Naive thymus-derived CD4-positive, alpha-beta T cell (primary cell): ENCODE measurements around the gene CDH13. TPM values are rescaled to one million over a fixed set of nuclear protein-coding genes. Genes with fewer than 3 reads are reported as not detected.
A peak's percentile ranks its signal among the peaks of the same experiment; 100 is the strongest.

Experiments
- ATAC-seq: fragments of 150-1000 bp; cut with Tn5 transposase; 2 replicates; pipeline ENCODE4 v1.10.0; 2021; ENCODE audit warnings: mild to moderate bottlenecking, moderate library complexity
- CTCF ChIA-PET: fragments of 350-600 bp; sonication (Branson Sonifier 250); formaldehyde crosslinking; loops from one replicate; lab custom pipeline; 2021; ENCODE audit warnings: antibody characterized with exemption; lab: Charles Lee
- POLR2A ChIA-PET: fragments of 350-600 bp; sonication (Branson Sonifier 250); formaldehyde crosslinking; loops from one replicate; lab custom pipeline; 2021; ENCODE audit warnings: antibody characterized with exemption, inconsistent platforms; lab: Charles Lee
- DNase-seq, 9 donors: peaks; one replicate each; pipeline versions ENCODE4 v3.0.0 to v3.0.0-alpha.2; 2020 to 2022; ENCODE audit warnings: mixed read lengths in 1 of 9
- H3K27ac ChIP-seq: one replicate; pipeline ENCODE4 v1.7.0; 2013; ENCODE audit warnings: mild to moderate bottlenecking, low read depth, low read length, moderate library complexity
- H3K27me3 ChIP-seq, 2 donors: one replicate each; pipeline ENCODE4 v1.7.0; 2013; ENCODE audit warnings: low read length in 2 of 2, mild to moderate bottlenecking in 2 of 2, moderate library complexity in 2 of 2; ENCODE audit not compliant: control insufficient read depth in 2 of 2, insufficient read depth in 2 of 2
- H3K36me3 ChIP-seq, 3 experiments: 1 replicate in 2 of 3; 2 replicates in 1 of 3; pipeline ENCODE4 v1.7.0; 2013; ENCODE audit warnings: low read length in 3 of 3, mild to moderate bottlenecking in 3 of 3, moderate library complexity in 1 of 3; ENCODE audit not compliant: insufficient read depth in 3 of 3, control insufficient read depth in 2 of 3
- H3K4me1 ChIP-seq, 2 donors: one replicate each; pipeline ENCODE4 v1.7.0; 2013; ENCODE audit warnings: low read length in 2 of 2, mild to moderate bottlenecking in 2 of 2, moderate library complexity in 1 of 2; ENCODE audit not compliant: control insufficient read depth in 2 of 2, insufficient read depth in 2 of 2
- H3K4me3 ChIP-seq: 2 replicates; pipeline ENCODE4 v1.7.0; 2013; ENCODE audit warnings: mild to moderate bottlenecking, low read length
- H3K9me3 ChIP-seq, 3 experiments: 1 replicate in 2 of 3; 2 replicates in 1 of 3; pipeline ENCODE4 v1.7.0; 2013; ENCODE audit warnings: low read length in 3 of 3; ENCODE audit not compliant: control insufficient read depth in 2 of 3
- H3K27ac Mint-ChIP-seq, 9 donors: one replicate each; pipeline ENCODE4 v1.8.0; 2020 to 2022; ENCODE audit warnings: mixed read lengths in 9 of 9, mild to moderate bottlenecking in 8 of 9, moderate library complexity in 5 of 9, inconsistent platforms in 2 of 9
- H3K27me3 Mint-ChIP-seq, 5 donors: one replicate each; pipeline ENCODE4 v1.8.0; 2021 to 2022; ENCODE audit warnings: mixed read lengths in 5 of 5, mild to moderate bottlenecking in 1 of 5
- H3K36me3 Mint-ChIP-seq, 5 donors: one replicate each; pipeline ENCODE4 v1.8.0; 2020 to 2022; ENCODE audit warnings: mixed read lengths in 5 of 5, mild to moderate bottlenecking in 3 of 5, inconsistent platforms in 1 of 5
- H3K4me1 Mint-ChIP-seq, 7 donors: one replicate each; pipeline ENCODE4 v1.8.0; 2020 to 2022; ENCODE audit warnings: mixed read lengths in 7 of 7, mild to moderate bottlenecking in 3 of 7, inconsistent platforms in 1 of 7
- H3K4me3 Mint-ChIP-seq, 10 donors: one replicate each; pipeline ENCODE4 v1.8.0; 2020 to 2022; ENCODE audit warnings: mild to moderate bottlenecking in 10 of 10, mixed read lengths in 10 of 10, moderate library complexity in 6 of 10, inconsistent platforms in 2 of 10
- H3K9me3 Mint-ChIP-seq, 11 donors: one replicate each; pipeline ENCODE4 v1.8.0; 2020 to 2022; ENCODE audit warnings: mixed read lengths in 11 of 11, mild to moderate bottlenecking in 4 of 11, inconsistent platforms in 1 of 11, moderate library complexity in 1 of 11
- intact Hi-C, 2 donors: fragments of 100-400 bp; cut with micrococcal nuclease; formaldehyde crosslinking; loops; one replicate each; pipeline ENCODE4 v1.15.1; 2023
- polyA plus RNA-seq, 2 donors: library from polyadenylated mRNA; unstranded; fragments of 300-500 nt; fragmentation: Illumina TruSeq; gene quantifications; one replicate each; pipeline ENCODE4 v1.2.3, GENCODE V29; 2021
- total RNA-seq, 6 experiments: library from RNA in 5 of 6; stranded (reverse) in 5 of 6; gene quantifications; 1 replicate in 5 of 6; 2 replicates in 1 of 6; pipeline ENCODE4 v1.2.3 and lab custom pipeline; 2021 to 2026

The CDH13 gene
- total and polyA plus RNA-seq, 7 experiments from 2014 or later = not detected

GRCh38 chr16:83819361-83819760 is 1192.6 kb downstream of the CDH13 start:
- ChIA-PET CTCF (no interaction called here), POLR2A (no interaction called here)
- Mint-ChIP-seq H3K36me3 (no peaks in the 10 kb centered on the region), H3K27ac (no peak overlapping the region), H3K4me3 (no peak overlapping the region), H3K4me1 (no peaks in the 10 kb centered on the region), H3K27me3 (peaks cover 0 to 5% (median 0%) of the 10 kb centered on the region in 5 donors), H3K9me3 (no peaks in the 10 kb centered on the region)
- no peaks in the 10 kb centered on the region for H3K27me3 ChIP-seq
- no peaks in the 10 kb centered on the region for H3K36me3 ChIP-seq
- H3K9me3 ChIP-seq = no peaks in the 10 kb centered on the region
- no peaks in the 10 kb centered on the region for H3K4me1 ChIP-seq
- ATAC-seq (no peak), DNase-seq (no peak)
- no peak overlapping the region for H3K4me3 ChIP-seq
- intact Hi-C loops = no loop called here
- no peak overlapping the region for H3K27ac ChIP-seq

DNA sequence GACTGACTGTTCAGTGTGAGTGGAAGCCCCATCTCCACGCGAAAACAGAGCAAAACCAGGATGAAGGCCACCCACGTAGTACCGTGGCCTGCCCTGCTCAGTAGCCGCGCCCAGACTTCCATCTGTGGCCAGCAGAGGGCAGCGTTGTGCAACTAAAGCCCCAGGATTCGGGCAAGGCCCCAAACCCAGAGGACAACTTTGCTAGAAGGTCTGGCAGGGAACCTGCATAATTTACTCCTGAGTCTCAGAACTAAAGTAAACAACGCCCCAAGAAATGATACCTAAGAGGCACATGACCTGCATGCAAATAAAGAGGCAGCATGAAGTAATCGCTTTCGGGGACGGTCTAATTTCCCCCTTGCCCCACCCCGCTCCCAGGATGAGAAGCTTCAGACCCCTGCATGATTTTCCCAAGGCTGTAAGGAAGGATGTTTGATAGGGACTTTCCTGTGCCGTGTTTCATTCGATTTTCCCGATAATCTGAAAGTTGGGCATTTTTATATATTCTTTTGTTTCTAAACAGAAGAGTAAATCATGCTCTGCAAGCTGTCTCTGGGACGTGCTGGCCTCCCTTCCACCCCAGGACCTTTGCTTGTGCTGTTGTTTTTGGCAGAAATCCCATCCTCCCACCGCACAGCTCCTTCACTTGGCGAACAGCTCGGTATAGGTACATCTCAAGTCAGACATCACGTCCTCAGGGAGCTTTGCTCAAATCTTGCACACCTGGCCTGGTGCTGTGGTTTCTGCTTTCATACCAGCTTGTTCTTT is 1199.6 kb downstream of the CDH13 start:
- peaks cover 0 to 6% (median 5%) of the 10 kb centered on the region in 7 donors for H3K4me1 Mint-ChIP-seq

DNA sequence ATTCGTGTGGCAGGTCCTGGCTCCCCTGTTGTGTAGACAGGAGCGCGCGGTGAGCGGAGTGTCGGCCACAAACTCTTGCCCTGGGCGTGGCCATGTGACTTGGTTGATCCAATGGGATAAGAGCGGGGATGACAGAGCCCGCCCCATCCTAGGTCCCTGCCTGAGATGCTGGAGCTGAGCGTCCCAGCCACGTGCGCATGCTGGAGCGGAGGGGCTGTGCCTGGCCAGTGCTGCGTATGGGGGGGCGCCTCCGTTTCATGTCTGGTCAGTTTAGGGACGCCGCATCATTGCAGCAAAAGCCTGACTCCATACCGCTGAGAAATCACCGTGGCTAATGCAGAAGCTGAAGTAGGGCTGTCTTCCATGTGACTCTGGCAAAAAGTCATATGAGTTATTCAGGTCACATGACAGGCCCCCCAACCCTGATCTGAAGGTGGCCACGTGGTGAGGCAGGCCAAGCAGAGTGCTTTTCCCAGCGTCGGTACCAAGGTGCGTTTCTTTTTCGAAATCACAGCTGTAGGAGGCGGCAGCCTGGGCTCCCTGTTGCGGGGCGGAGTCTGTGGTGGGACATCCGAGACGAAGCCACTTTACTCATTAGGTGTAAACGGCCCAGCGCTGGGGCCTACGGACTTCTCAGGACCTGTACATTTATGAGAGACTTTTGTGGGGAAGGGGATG is 1203.5 kb downstream of the CDH13 start:
- Histone ChIP-seq H3K27me3 (no peaks in the 10 kb centered on the region), H3K4me1 (no peaks in the 10 kb centered on the region), H3K27ac (no peak overlapping the region), H3K4me3 (no peak overlapping the region), H3K36me3 (no peaks in the 10 kb centered on the region), H3K9me3 (no peaks in the 10 kb centered on the region)
- H3K4me1 Mint-ChIP-seq = peaks cover 2 to 8% (median 7%) of the 10 kb centered on the region in 7 donors
- ChIA-PET CTCF (no interaction called here), POLR2A (no interaction called here)
- ATAC-seq (no peak), DNase-seq (no peak)
- no peak overlapping the region for H3K27ac Mint-ChIP-seq
- H3K36me3 Mint-ChIP-seq = no peaks in the 10 kb centered on the region
- intact Hi-C loops = no loop called here
- H3K9me3 Mint-ChIP-seq = peaks cover 0 to 2% (median 0%) of the 10 kb centered on the region in 11 donors
- peaks cover 0 to 10% (median 0%) of the 10 kb centered on the region in 5 donors for H3K27me3 Mint-ChIP-seq
- H3K4me3 Mint-ChIP-seq = no peak overlapping the region

More for the DNA sequence above, 1199.6 kb downstream of the CDH13 start:
- ChIA-PET POLR2A (no interaction called here), CTCF (interaction anchor here (0.7 to 1.4 kb wide), 5 partner anchors 10 to 39 kb away, joined by 3 to 5 read pairs (median 3); no protein-coding TSS in a partner anchor)
- Mint-ChIP-seq H3K27me3 (peaks cover 0 to 5% (median 0%) of the 10 kb centered on the region in 5 donors), H3K4me3 (peak overlapping the region in 1 of 10 donors; percentile 46), H3K27ac (peak overlapping the region in 3 of 9 donors; percentile 10 to 72 (median 69)), H3K36me3 (no peaks in the 10 kb centered on the region), H3K9me3 (no peaks in the 10 kb centered on the region)
- Histone ChIP-seq H3K27me3 (no peaks in the 10 kb centered on the region), H3K9me3 (no peaks in the 10 kb centered on the region), H3K4me3 (no peak overlapping the region), H3K4me1 (no peaks in the 10 kb centered on the region), H3K36me3 (no peaks in the 10 kb centered on the region), H3K27ac (no peak overlapping the region)
- peak; percentile 96 for ATAC-seq
- DNase-seq = peak; percentile 42 to 82 (median 69)
- intact Hi-C loops = loop anchor here (1.0 to 5.0 kb wide), 11 partner anchors 18 to 680 kb away; partner anchors contain the start of genes MLYCD (in 1 of the 2) and OSGIN1 (in 1 of the 2)

GRCh38 chr16:83830769-83831455 is 1204.1 kb downstream of the CDH13 start:
- Histone ChIP-seq H3K9me3 (no peaks in the 10 kb centered on the region), H3K36me3 (no peaks in the 10 kb centered on the region), H3K4me3 (no peak overlapping the region), H3K4me1 (no peaks in the 10 kb centered on the region), H3K27ac (no peak overlapping the region), H3K27me3 (no peaks in the 10 kb centered on the region)
- Mint-ChIP-seq H3K9me3 (peaks cover 0 to 2% (median 0%) of the 10 kb centered on the region in 11 donors), H3K27ac (no peak overlapping the region), H3K4me3 (no peak overlapping the region), H3K27me3 (peaks cover 0 to 12% (median 0%) of the 10 kb centered on the region in 5 donors), H3K4me1 (peaks cover 3 to 13% (median 10%) of the 10 kb centered on the region in 7 donors), H3K36me3 (no peaks in the 10 kb centered on the region)
- no peak for ATAC-seq
- ChIA-PET CTCF (no interaction called here), POLR2A (no interaction called here)
- intact Hi-C loops = no loop called here
- DNase-seq = no peak

- intact Hi-C loops = no loop called here
- H3K27me3 Mint-ChIP-seq = peaks cover 0 to 15% (median 2%) of the 10 kb centered on the region in 5 donors
- Histone ChIP-seq H3K4me1 (no peaks in the 10 kb centered on the region), H3K4me3 (no peak overlapping the region), H3K27me3 (no peaks in the 10 kb centered on the region), H3K9me3 (no peaks in the 10 kb centered on the region), H3K36me3 (no peaks in the 10 kb centered on the region), H3K27ac (no peak overlapping the region)
- no peak overlapping the region for H3K4me3 Mint-ChIP-seq
- H3K27ac Mint-ChIP-seq = no peak overlapping the region
- no peaks in the 10 kb centered on the region for H3K36me3 Mint-ChIP-seq
- ATAC-seq = no peak
- ChIA-PET CTCF (no interaction called here), POLR2A (no interaction called here)
- peaks cover 3 to 16% (median 14%) of the 10 kb centered on the region in 7 donors for H3K4me1 Mint-ChIP-seq
- no peak for DNase-seq
- H3K9me3 Mint-ChIP-seq = peaks cover 0 to 2% (median 0%) of the 10 kb centered on the region in 11 donors
Observed at GRCh38 chr16:83831456-83831987, 1204.8 kb downstream of the CDH13 start.

- CTCF ChIA-PET = no interaction called here
- Mint-ChIP-seq H3K36me3 (no peaks in the 10 kb centered on the region), H3K27ac (peak overlapping the region in 1 of 9 donors; percentile 30)
Observed at GRCh38 chr16:83833921-83834320, 1207.2 kb downstream of the CDH13 start.

More at GRCh38 chr16:83833921-83834320, 1207.2 kb downstream of the CDH13 start:
- no peak overlapping the region for H3K4me3 Mint-ChIP-seq
- POLR2A ChIA-PET = no interaction called here
- no peaks in the 10 kb centered on the region for H3K9me3 ChIP-seq
- H3K27ac ChIP-seq = no peak overlapping the region
- peaks cover 0 to 3% of the 10 kb centered on the region in 2 donors for H3K27me3 ChIP-seq
- peaks cover 5 to 37% (median 15%) of the 10 kb centered on the region in 5 donors for H3K27me3 Mint-ChIP-seq
- DNase-seq (no peak), ATAC-seq (no peak)
- H3K4me3 ChIP-seq = no peak overlapping the region
- intact Hi-C loops = no loop called here
- H3K36me3 ChIP-seq = no peaks in the 10 kb centered on the region
- H3K9me3 Mint-ChIP-seq = peaks cover 0 to 3% (median 0%) of the 10 kb centered on the region in 11 donors
- no peaks in the 10 kb centered on the region for H3K4me1 ChIP-seq
- H3K4me1 Mint-ChIP-seq = peaks cover 3 to 17% (median 14%) of the 10 kb centered on the region in 7 donors
